B cell (primary cell): ENCODE data around the gene SELL.

Experiments
- EZH2 ChIP-seq: IDR thresholded peaks from 2 replicates; pipeline ENCODE4 v1.6.1; 2012; ENCODE audit warnings: borderline replicate concordance, low read depth, mild to moderate bottlenecking, moderate library complexity, low read length; ENCODE audit not compliant: insufficient read depth, poor library complexity, severe bottlenecking
- TF ChIP-seq, protein P1 (sequence below): fragments of 200-600 bp; IDR thresholded peaks from one replicate; pipeline ENCODE4 v1.8.0; 2022; ENCODE audit warnings: antibody characterized with exemption, mild to moderate bottlenecking

DNA sequence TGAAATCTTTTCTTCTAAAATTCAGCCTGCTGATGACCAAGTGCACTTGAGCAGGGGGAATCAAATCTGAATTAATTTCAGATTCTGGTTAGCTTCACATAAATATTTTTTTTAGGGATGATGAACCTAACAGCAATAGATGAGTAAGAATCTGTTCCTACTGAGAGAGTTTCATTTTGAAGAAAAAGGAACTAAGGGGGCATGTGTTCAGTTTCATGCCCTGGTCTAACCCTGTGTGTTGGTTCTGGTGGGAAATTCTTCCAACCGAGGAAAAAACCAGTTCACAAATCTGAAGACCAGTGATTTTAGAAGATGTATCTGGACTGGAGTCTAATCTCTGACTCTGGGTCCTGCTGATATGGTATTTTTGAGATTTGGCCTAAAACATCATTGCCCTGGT lies 13.7 kb downstream of the SELL start:
- TF ChIP-seq, protein P1, sequence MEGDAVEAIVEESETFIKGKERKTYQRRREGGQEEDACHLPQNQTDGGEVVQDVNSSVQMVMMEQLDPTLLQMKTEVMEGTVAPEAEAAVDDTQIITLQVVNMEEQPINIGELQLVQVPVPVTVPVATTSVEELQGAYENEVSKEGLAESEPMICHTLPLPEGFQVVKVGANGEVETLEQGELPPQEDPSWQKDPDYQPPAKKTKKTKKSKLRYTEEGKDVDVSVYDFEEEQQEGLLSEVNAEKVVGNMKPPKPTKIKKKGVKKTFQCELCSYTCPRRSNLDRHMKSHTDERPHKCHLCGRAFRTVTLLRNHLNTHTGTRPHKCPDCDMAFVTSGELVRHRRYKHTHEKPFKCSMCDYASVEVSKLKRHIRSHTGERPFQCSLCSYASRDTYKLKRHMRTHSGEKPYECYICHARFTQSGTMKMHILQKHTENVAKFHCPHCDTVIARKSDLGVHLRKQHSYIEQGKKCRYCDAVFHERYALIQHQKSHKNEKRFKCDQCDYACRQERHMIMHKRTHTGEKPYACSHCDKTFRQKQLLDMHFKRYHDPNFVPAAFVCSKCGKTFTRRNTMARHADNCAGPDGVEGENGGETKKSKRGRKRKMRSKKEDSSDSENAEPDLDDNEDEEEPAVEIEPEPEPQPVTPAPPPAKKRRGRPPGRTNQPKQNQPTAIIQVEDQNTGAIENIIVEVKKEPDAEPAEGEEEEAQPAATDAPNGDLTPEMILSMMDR: no peak
- TF ChIP-seq EZH2: no peak
